Measurements from ENCODE around the gene TRIM31.

Gene TRIM31, protein sequence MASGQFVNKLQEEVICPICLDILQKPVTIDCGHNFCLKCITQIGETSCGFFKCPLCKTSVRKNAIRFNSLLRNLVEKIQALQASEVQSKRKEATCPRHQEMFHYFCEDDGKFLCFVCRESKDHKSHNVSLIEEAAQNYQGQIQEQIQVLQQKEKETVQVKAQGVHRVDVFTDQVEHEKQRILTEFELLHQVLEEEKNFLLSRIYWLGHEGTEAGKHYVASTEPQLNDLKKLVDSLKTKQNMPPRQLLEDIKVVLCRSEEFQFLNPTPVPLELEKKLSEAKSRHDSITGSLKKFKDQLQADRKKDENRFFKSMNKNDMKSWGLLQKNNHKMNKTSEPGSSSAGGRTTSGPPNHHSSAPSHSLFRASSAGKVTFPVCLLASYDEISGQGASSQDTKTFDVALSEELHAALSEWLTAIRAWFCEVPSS
- long read RNA-seq, donor 1, result 0 reads
- long read RNA-seq, donor 2, result 0 reads
- long read RNA-seq, donor 3, result 0 reads
- long read RNA-seq, donor 4, result 0 reads
- long read RNA-seq, donor 5, result 0 reads
- long read RNA-seq, donor 6, result 0 reads
- long read RNA-seq, donor 7, result 0 reads
- long read RNA-seq, donor 8, result 0 reads

GRCh38 chr6:30113003-30113759, at the start of gene TRIM31:
Gene TRIM31, minus strand, starts transcription at chr6:30113090. Its CDS starts 285 bp downstream, at chr6:30112805.
- no peak for DNase-seq

GRCh38 chr6:30162265-30163089, 49.6 kb upstream of the TRIM31 start:
- no peak for DNase-seq

DNA sequence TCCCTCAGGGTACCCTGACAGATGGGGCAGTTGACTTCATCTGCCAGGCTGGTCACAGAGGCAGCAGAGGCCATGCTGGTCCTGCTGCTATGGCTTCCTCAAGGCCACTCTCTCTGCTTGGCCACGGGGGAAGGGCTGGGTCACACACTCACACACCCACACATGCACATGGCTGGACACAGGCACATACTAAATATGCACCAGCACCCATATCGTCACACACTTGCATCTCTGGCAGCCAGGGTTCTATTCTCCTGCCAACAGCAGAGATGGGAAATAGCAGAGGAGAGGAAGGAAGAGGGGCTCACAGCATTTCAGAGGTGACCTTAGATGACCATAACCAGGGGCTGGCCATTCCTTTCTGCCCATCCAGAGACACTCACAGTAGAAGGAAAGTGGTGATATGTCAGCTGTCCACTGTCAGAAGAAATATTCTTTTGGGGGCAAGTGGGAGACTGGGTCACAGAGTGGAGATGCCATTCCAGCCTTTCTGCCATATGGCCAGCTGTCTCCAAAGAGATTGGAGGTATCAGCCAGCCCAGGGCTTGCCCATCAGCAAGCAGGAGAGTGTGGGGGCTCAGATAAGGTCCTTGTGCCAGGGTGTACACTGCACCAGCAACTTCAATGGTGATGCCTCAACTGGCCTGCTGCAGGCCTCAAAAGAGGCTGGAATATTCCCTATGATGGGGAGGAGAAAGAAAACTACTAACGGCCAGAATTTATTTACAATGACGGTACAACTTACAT, 48.1 kb upstream of the TRIM31 start, which contains the start of gene TRIM10:
Gene TRIM10, minus strand, starts transcription at position 427 of the 747 bp plus-strand sequence. Its CDS starts 353 bp downstream, at position 74.
- DNase-seq, result no peak

DNA sequence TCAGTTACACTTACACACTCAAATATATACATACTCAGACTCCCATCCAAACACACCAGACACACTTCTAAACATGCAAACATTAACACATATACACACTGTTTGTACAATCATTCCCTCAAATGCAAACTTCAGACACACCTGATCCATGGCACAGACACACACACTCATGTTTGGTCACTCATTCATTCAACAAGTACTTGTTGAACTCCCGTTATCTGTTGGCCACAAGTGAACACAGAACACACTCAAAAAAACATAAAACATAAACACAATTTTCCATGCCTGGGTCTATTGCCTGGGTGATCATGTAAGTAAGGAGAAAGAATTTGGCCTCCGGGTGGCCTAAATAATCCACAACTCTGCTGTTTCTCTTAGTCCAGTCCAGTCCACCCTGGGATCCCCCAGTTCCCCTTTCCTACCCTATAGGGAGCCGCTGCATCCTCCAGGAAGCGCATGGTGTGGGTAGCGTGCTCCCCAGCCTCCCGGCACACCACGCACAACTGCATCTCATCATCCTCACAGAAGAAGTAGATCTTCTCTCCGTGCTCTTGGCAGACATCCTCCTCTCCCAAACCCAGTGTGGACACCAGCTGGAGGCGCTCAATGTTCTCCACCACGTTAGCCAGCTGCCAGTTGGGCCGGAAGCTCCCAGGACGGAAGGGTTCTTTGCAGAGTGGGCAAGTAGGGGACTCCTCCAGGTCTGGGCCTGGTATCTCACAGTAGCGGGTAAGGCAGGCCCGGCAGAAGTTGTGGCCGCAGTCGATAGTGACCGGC, 47.3 kb upstream of the TRIM31 start:
- DNase-seq, result no peak

GRCh38 chr6:30158475-30159040, 45.7 kb upstream of the TRIM31 start:
- DNase-seq, result no peak

DNA sequence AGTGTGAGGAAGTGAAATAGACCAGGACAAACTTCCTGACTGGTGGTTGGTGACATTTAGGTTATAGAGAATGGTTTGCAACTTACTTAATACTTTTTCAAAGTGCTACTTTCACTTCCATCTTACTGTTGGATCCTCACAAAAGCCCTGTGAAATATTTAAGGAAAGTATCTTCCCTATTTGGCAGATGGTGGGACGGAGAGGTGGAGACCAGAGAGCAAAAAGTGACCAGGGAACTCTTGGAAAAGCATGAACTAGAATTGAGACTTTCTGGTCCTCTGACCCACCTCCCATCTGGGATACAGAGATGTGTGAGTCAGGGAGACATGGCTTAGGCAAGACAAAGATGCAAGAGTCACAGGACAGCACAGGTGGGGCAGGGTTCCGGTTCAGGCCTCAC, 45.1 kb upstream of the TRIM31 start:
- DNase-seq, result no peak

DNA sequence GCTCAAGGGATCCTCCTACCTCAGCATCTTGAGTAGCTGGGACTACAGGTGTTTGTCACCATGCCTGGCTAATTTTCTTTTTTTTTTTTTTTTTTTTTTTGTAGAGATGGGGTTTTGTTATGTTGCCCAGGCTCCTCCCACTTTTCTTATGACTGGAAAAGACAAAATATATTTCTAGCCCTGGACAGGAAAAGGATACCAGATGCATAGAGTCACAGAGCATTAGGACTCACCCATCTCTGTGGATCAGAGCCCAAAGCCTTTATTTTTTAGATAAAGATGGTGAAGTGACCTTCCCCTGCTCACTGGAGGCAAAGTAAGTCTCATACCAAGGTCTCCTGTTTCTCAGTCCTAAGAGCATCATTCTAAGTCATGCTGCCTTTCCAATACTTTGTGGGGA, 44.7 kb upstream of the TRIM31 start:
- no peak for DNase-seq

- no peak for DNase-seq
These were observed 43.9 kb upstream of the TRIM31 start for GRCh38 chr6:30156774-30157173.

DNA sequence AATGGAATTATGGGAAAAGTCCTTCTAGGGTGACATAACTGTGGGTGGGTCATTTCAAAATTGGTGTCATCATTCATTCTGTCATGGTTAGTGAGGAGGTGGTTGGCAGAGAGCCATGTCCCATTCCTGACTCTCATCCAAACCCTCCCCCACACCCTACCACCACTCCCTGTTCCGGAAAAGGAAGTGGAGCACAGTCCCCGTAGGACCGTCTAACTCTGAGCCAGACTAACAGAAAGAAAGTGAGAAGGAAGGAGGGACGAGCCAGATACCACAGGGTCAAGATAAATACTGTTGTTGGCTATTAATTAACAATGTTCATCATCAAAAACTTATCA, 43.3 kb upstream of the TRIM31 start:
- no peak for DNase-seq

DNA sequence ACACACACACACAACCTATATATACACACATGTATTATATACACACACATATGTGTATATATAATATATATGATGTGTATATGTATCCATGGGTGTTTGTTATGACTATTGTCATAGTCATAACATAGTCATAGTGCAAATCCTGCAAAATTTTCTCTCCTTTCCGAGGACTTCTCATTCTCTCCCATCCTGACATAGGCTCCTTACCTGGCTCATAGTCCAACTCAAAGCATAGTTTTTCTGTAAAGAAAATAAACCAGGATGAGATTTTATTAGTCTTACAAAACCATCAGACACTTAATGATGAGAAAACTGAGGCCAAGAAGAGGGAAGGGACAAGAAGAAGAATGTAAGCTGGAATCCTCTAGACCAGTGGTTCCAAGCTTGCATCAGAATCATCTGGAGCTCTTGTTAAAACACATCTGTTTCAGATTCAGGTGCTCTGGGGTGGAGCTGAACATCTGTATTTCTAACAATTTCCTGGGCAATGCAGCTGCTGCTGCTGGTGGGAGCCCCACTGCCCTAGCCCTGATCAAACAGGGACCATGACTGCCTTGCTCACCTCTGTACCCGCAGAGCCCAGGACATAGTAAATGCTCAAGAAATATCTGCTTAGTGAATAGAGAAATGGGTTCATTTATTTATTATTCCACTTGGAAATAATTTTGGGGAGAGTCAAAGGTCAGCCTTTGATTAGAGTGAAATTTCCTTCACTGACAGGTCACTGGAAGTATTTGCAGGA, 42.8 kb upstream of the TRIM31 start:
- no peak for DNase-seq

DNA sequence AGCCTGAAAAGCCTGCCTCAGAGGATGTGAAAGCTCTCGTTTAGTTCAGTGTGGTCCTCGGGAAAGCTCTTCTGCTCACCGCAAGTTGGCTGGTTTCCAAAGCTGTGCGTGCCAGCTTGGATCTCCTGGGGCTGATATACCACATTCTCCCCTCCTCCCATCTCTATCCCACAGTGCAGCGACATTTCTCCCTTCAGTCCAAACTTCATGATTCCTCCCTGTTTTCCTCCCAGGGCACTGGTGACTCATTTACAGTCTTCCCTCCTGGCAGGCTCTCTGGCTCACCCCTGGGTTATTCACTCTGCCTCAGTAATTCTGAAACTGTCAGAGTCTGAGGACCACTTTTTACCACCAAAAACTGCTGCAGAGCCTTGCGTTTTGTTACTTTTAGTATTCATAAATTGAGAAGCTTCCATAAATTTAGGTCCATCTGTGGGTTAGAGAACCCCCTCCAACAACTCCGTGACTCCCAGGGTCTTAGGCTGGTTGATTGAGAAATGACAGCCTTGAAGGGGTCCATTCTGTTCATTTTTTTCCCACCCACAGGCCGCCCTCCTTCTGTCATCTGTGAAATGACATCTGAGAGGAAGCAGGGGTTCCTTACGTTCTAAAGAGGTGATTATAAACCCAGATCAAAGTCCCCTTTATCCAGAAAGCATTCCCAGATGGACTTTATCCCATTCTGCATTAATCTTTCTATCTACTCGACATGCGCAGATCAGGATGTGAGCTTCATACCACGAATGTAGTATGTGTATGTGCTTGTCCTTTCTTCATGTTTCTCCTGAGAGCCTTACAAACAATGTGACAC, 42.0 kb upstream of the TRIM31 start:
- no peak for DNase-seq

GRCh38 chr6:30154061-30154460, 41.2 kb upstream of the TRIM31 start:
- no peak for DNase-seq

DNA sequence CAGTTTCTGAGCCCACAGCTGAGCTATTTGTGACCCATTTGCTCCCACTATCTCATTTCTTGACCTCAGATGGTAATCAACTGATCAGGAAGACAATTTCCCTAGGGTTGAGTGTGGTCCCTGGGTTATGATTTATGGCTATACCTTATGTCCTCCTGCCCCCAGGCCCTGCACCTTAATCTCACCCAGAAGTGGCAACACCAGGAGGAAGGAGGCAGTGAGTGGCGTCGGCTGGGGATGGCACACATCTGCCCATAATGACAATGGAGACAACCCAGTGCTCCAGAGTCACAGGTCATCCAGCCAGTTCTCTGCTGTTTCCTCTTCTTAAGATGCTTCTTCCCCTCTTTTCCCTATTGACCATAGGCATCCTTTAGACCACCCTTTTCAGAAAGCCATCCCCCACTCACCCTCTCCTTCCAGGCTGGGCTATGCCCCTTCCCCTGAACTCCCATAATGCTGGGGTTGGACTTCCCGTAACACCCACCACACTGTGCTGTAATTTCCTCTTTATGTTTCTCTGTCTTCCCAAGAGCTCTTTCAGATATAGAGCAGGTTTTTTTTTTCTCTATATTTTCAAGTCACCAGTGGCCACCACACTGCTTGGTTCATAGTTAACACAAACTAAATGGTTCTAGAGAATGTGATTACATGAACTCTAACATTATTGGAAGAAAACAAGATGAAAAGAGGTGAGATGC, 40.2 kb upstream of the TRIM31 start:
- DNase-seq, result no peak

DNA sequence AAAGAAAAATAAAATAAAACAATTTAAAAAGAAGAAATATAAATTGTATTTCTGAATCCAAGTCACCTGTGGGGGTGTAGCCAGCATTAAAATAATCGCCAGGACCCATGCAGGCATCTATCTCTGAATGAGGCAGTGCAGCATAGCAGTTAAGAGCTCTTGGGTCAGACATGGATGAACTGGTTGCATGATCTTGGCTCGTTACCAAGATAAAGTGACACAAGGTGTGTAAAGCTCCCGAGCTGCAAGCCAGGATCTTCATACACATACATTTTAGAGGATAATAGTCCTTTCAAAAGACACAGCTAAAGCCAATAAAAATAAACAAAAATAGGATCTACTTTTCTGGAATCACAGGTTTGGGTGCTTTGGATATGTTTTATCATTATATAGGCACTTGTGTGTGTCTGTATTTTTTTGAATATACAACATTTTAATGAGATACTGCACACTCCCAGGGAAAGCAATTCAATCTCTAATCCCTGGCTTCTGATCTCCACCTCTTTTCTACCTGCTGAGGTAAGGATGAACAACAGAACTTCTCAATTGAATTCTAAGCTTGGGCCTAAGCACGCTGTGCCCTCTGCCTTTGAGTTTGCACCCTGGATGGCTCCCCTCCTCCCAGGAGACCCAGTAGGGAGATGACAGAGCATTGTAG, 39.3 kb upstream of the TRIM31 start:
- no peak for DNase-seq

DNA sequence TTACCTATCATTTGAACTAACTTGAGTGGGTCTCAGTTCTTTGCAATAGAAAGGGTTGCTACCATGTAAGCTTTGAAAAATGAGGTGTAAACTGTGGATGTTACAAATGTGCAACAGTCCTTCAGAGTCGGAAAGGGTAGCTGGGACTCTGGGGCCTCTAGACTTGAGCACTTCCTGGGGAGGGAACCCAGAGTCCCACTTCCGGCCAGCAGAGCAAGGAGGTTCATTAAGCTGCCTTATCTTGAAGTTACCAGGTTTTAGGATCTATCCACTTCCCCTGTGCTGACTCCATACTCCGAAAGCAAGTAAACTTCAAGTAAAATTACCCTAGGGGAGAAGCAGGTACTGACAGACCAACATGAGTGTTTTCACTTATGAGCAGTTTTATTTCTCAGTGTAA, 38.7 kb upstream of the TRIM31 start:
- no peak for DNase-seq

DNA sequence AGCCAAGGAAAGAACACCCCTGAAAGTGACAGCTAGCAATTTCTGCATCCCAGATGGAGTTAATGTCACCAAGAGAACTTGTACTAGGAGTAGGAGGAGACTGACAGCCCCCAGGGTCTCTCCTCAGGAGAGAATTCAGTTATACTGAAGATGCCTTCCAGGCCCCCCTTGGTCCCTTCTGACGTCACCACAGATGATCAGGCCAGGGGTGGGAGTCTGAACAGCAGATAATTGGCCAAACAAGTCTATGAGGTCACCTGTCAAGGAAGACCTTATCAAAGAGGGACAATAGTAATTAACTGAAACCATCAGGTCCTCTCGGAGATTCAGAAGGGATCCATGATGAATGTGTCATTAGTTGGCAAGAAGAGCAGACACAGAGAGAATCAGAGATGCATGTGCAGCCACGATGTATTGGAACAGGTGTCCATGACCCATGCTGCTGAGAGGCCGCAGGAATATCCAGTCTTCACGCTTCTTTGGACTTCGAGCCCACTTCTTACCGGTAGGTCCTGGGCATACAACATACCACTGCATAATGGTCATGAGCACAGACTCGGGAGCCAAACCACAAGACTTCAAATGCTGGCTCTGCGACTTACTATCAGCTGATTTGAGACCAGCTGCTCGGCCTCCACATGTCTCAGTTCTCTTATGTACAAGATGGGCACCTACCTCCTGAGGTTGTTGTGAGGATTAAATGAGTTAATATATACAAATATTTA, 37.9 kb upstream of the TRIM31 start:
- no peak for DNase-seq

Measured in right kidney (tissue), 9 donors.